Loucy (cell line): Measurements from ENCODE around the gene MBD3.
A peak's percentile ranks its signal among the peaks of the same experiment; 100 is the strongest.

Experiments
- H2AFZ ChIP-seq: fragments of 200-600 bp; sonication (generic); 2 replicates; pipeline ENCODE4 v1.6.0; 2016; ENCODE audit warnings: antibody characterized with exemption, mild to moderate bottlenecking, low read length, moderate library complexity
- H3F3A ChIP-seq: fragments of 200-600 bp; 2 replicates; pipeline ENCODE4 v1.6.0; 2016; ENCODE audit warnings: antibody characterized with exemption, low read depth, mild to moderate bottlenecking
- H3K27me3 ChIP-seq: fragments of 200-600 bp; sonication (generic); 2 replicates; pipeline ENCODE4 v1.6.1; 2014; ENCODE audit warnings: low read length, mild to moderate bottlenecking; ENCODE audit not compliant: insufficient read depth, poor library complexity, severe bottlenecking
- H3K36me3 ChIP-seq: fragments of 200-600 bp; sonication (generic); 2 replicates; pipeline ENCODE4 v1.6.1; 2016; ENCODE audit warnings: low read length; ENCODE audit not compliant: insufficient read depth
- H3K4me1 ChIP-seq: fragments of 200-600 bp; sonication (generic); 2 replicates; pipeline ENCODE4 v1.5.1; 2014; ENCODE audit warnings: low read length, mild to moderate bottlenecking; ENCODE audit not compliant: insufficient read depth, poor library complexity, severe bottlenecking
- H3K4me2 ChIP-seq: fragments of 200-600 bp; sonication (generic); 2 replicates; pipeline ENCODE4 v1.6.0; 2014; ENCODE audit warnings: antibody characterized with exemption, low read length, low read depth, mild to moderate bottlenecking; ENCODE audit not compliant: poor library complexity, severe bottlenecking
- H3K4me3 ChIP-seq: fragments of 200-600 bp; sonication (generic); 2 replicates; pipeline ENCODE4 v1.5.1; 2014; ENCODE audit warnings: low read length, mild to moderate bottlenecking, mixed read lengths; ENCODE audit not compliant: poor library complexity, severe bottlenecking
- H3K79me2 ChIP-seq: fragments of 200-600 bp; sonication (generic); 2 replicates; pipeline ENCODE4 v1.6.1; 2014; ENCODE audit warnings: low read length; ENCODE audit not compliant: insufficient read depth
- H3K9ac ChIP-seq: fragments of 200-600 bp; sonication (generic); 2 replicates; pipeline ENCODE4 v1.6.0; 2014; ENCODE audit warnings: mild to moderate bottlenecking, low read depth, low read length, moderate library complexity; ENCODE audit not compliant: poor library complexity, severe bottlenecking
- H3K9me2 ChIP-seq: fragments of 200-600 bp; sonication (generic); replicated peaks from 2 replicates; pipeline ENCODE4 v1.6.1; 2016; ENCODE audit warnings: low read depth, low read length, mixed read lengths
- H3K9me3 ChIP-seq: fragments of 200-600 bp; sonication (generic); 2 replicates; pipeline ENCODE4 v1.6.1; 2014; ENCODE audit warnings: mild to moderate bottlenecking, antibody characterized with exemption, low read length, low read depth; ENCODE audit not compliant: insufficient read depth
- H4K20me1 ChIP-seq: fragments of 200-600 bp; sonication (generic); 2 replicates; pipeline ENCODE4 v1.6.0; 2014; ENCODE audit warnings: antibody characterized with exemption, low read length, mild to moderate bottlenecking; ENCODE audit not compliant: insufficient read depth, poor library complexity, severe bottlenecking
- CTCF ChIP-seq: fragments of 200-600 bp; sonication (generic); conservative IDR thresholded peaks from 2 replicates; pipeline ENCODE4 v1.5.1; 2014; ENCODE audit warnings: mild to moderate bottlenecking, antibody characterized with exemption, low read length
- EZH2phosphoT487 ChIP-seq: fragments of 200-600 bp; IDR thresholded peaks from 2 replicates; pipeline ENCODE4 v1.6.1; 2018; ENCODE audit warnings: antibody characterized with exemption, mild to moderate bottlenecking, moderate library complexity, borderline replicate concordance

MBD3 gene

GRCh38 chr19:1593501-1593772, 772 bp upstream of the MBD3 start:
- Histone ChIP-seq H4K20me1 (peaks cover 29% of the 10 kb centered on the region), H3K9me2 (no peaks in the 10 kb centered on the region), H3K79me2 (peaks cover 37% of the 10 kb centered on the region), H3K4me1 (peaks cover 16% of the 10 kb centered on the region), H3K9ac (peak overlapping the region; percentile 82), H3K36me3 (peaks cover 15% of the 10 kb centered on the region; the same call in 1 of the 2 replicates), H3K4me2 (peak overlapping the region; percentile 83), H3F3A (peaks cover 3% of the 10 kb centered on the region; the same call in 1 of the 2 replicates), H2AFZ (no peak overlapping the region), H3K4me3 (peak overlapping the region; percentile 77), H3K27me3 (peaks cover 8% of the 10 kb centered on the region), H3K9me3 (no peaks in the 10 kb centered on the region)
- TF ChIP-seq EZH2phosphoT487 (no peak), CTCF (no peak)

- no peaks in the 10 kb centered on the region for H3K9me3 ChIP-seq
- peak overlapping the region; percentile 93 for H3K4me2 ChIP-seq
- peak overlapping the region; percentile 94 for H3K4me3 ChIP-seq
- H3F3A ChIP-seq: peaks cover 3% of the 10 kb centered on the region; the same call in 1 of the 2 replicates
- H3K79me2 ChIP-seq: peaks cover 49% of the 10 kb centered on the region
- peaks cover 6% of the 10 kb centered on the region; the same call in 1 of the 2 replicates for H3K36me3 ChIP-seq
- H3K4me1 ChIP-seq: peaks cover 16% of the 10 kb centered on the region
- H4K20me1 ChIP-seq: peaks cover 34% of the 10 kb centered on the region
- no peak for TF ChIP-seq CTCF
- TF ChIP-seq EZH2phosphoT487: no peak
- H3K9me2 ChIP-seq: no peaks in the 10 kb centered on the region
- H3K9ac ChIP-seq: peak overlapping the region; percentile 100
- peaks cover 8% of the 10 kb centered on the region for H3K27me3 ChIP-seq
- H2AFZ ChIP-seq: no peak overlapping the region
These were observed 476 bp downstream of the MBD3 start for GRCh38 chr19:1592024-1592754.

GRCh38 chr19:1591421-1592023, 1.1 kb downstream of the MBD3 start:
- Histone ChIP-seq H3K4me2 (peak overlapping the region; percentile 93), H2AFZ (no peak overlapping the region), H3K9me2 (no peaks in the 10 kb centered on the region), H3K9ac (peak overlapping the region; percentile 100), H3K36me3 (no peaks in the 10 kb centered on the region; the same call in 1 of the 2 replicates), H3K9me3 (no peaks in the 10 kb centered on the region), H3K4me3 (peak overlapping the region; percentile 94), H3F3A (peaks cover 3% of the 10 kb centered on the region; the same call in 1 of the 2 replicates), H3K27me3 (peaks cover 8% of the 10 kb centered on the region), H3K79me2 (peaks cover 53% of the 10 kb centered on the region), H4K20me1 (peaks cover 34% of the 10 kb centered on the region), H3K4me1 (peaks cover 16% of the 10 kb centered on the region)
- TF ChIP-seq EZH2phosphoT487: no peak
- no peak for TF ChIP-seq CTCF
